Dedifferentiated amniotic fluid mesenchymal stem cell (primary cell): ENCODE results near the gene MOV10L1.

Experiments used
- DNase-seq: peaks from one replicate; pipeline ENCODE4 v3.0.0-alpha.2; 2016; ENCODE audit errors: extremely low spot score

Gene MOV10L1

GRCh38 chr22:50089682-50090411, at the start of gene MOV10L1:
MOV10L1 (plus strand) TSS chr22:50090006; CDS start chr22:50090089, 83 bp downstream.
- DNase-seq: no peak

- DNase-seq: no peak
Observed at GRCh38 chr22:50040717-50041116, 49.1 kb upstream of the MOV10L1 start.

- DNase-seq: no peak
Observed at GRCh38 chr22:50041361-50042065, 48.3 kb upstream of the MOV10L1 start.

GRCh38 chr22:50044485-50045118, 45.2 kb upstream of the MOV10L1 start:
- no peak for DNase-seq

- no peak for DNase-seq
Observed at GRCh38 chr22:50045211-50046018, 44.4 kb upstream of the MOV10L1 start.

- no peak for DNase-seq
Observed at GRCh38 chr22:50046019-50046415, 43.8 kb upstream of the MOV10L1 start.

- DNase-seq: no peak
Observed at GRCh38 chr22:50046481-50047245, 43.1 kb upstream of the MOV10L1 start.

- no peak for DNase-seq
Observed at GRCh38 chr22:50047346-50047745, 42.5 kb upstream of the MOV10L1 start.

- no peak for DNase-seq
Observed at GRCh38 chr22:50048061-50048765, 41.6 kb upstream of the MOV10L1 start.

- DNase-seq: no peak
Observed at GRCh38 chr22:50048836-50049235, 41.0 kb upstream of the MOV10L1 start.

- no peak for DNase-seq
Observed at GRCh38 chr22:50049299-50050195, 40.3 kb upstream of the MOV10L1 start.

GRCh38 chr22:50051930-50052329, 37.9 kb upstream of the MOV10L1 start:
- DNase-seq: no peak

- DNase-seq: no peak
Observed at GRCh38 chr22:50053861-50054260, 35.9 kb upstream of the MOV10L1 start.

GRCh38 chr22:50056214-50056972, 33.4 kb upstream of the MOV10L1 start:
- no peak for DNase-seq

- DNase-seq: no peak
Observed at GRCh38 chr22:50057278-50058060, 32.3 kb upstream of the MOV10L1 start.

GRCh38 chr22:50058061-50058905, 31.5 kb upstream of the MOV10L1 start, which contains the start of gene TTLL8:
TTLL8 (minus strand) TSS chr22:50058298.
- no peak for DNase-seq
